H4 (cell line): ENCODE measurements around the gene TSC2. TPM values are rescaled to one million over a fixed set of nuclear protein-coding genes. Genes with fewer than 3 reads are reported as not detected.
"Not testable (repeated sequence)": the region's sequence is repeated elsewhere in the genome, so short reads cannot be mapped to it uniquely, and the experiment has no call there.

Source experiments
- DNase-seq: peaks from one replicate; pipeline ENCODE4 v3.0.0-alpha.2; 2015; ENCODE audit warnings: low spot score
- total RNA-seq: library from RNA; depleted of rRNA; stranded (reverse); fragments of >200 nt; shearing (Covaris generic); gene quantifications from 2 replicates; pipeline ENCODE4 v1.2.3, GENCODE V29; 2014; rRNA removed

Gene TSC2
- total RNA-seq, 1 experiment from 2014 or later, result 15.6 TPM

- DNase-seq, result no peak
These were observed 74.1 kb downstream of the TSC2 start for GRCh38 chr16:2121853-2122252.

DNA sequence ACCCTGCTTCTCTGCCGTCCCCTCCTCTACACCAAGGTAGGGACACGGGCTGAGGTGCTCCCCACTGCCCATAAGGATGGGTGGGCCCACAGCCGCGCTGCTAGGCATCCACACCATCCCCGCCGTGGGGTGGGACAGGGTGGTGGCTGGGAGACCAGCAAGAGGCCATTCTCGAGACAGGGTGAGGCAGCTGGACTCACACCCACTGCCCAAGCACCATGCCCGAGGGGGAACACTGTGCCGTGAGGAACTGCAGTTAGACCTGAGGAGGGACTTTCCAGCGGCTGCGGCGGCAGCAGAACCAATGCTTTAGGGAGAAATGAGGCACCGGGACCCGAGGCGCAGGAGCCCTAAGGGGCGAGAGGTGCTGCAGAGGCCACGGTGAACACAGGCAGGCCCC lies 74.6 kb downstream of the TSC2 start:
- no peak for DNase-seq

DNA sequence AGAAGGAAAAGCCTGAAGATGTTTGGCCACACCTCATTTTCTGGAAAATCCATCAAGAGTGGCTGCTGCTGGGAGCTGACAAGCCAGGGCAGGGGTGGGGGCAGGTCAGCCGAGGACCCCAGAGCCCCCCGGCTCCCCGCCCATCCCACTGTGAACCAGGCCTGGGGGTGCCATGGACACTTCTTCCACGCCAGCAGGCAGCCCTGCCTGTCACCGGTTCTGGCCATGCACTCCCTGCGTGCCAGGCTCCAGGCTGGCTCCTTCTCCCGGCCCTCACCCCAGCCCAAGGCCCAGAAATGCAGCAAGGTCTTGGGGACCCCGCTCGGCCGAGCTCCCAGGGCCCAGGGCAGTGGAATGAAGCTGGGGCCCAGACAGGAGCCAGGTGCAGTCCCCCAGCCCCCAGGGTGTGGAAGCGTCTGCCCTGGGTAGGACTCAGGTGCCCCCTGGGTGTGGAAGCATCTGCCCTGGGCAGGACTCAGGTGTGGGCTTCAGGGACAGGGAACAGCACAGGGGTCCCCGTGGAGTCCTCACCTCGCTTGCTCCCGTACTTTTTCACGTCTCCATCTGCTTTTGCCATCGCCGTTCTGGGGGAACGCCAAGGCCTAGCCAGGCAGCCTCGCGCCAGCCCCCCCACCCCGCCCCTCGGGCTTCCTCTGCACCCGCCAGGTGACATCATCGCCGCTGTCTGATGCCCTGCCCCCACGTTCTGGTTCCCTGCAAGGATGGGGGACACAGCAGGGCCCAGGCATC lies 75.3 kb downstream of the TSC2 start:
- DNase-seq, result not testable (repeated sequence)

GRCh38 chr16:2123706-2124376 lies 76.1 kb downstream of the TSC2 start:
- not testable (repeated sequence) for DNase-seq

DNA sequence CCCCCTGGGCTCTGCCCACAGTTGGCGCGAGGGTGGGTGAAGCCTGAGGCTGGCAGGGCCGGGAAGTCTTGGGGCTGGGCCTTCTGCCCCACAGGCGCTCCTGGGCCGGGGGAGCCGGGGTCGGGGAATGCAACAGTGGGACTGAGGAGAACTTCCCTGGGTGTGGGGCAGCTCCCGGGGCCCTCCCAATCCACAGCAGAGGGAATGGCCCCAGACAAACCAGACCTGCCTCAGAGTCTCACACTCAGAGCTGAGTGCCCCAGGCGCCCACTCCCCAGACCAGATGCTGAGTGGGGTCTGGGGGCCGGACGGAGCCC lies 76.5 kb downstream of the TSC2 start:
- DNase-seq, result not testable (repeated sequence)

DNA sequence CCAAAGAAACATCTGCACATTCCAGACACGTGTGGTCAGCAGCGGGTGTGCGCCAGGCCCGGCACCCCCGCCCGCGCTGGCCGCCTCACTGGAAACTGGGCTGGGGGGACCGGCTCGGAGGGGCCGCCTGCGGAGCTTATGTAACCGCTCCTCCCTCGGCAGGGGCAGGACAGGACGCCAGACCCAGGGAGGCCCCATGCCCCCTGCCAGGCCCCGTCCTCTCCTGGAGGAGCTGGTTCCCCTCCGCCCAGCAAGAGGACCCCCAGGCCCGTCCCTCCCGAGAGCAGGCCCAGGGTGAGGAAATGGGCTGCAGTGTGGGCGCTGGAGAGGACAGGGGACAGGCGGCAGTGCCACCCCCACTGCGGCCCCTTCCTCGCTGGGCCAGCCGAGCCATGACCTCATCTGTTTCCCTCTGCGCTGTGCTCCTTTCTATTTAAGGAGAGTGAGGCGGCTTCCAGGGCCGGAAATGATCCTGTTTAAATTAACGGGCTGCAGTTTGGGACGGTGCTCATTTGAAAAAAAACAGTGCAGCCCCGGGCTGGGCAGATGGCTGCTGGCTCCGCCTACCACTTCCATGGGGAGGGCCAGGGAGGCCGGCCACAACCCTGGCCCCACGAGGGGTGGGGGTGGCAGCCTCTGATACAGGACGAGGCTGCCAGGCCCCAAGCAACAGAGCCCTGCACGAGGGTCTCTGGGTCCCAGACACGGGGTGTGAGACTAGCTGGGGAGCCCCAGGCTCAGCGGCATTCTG lies 77.1 kb downstream of the TSC2 start:
- peak; percentile 87 for DNase-seq

- DNase-seq, result not testable (repeated sequence)
These were observed 77.8 kb downstream of the TSC2 start for GRCh38 chr16:2125609-2126008.

DNA sequence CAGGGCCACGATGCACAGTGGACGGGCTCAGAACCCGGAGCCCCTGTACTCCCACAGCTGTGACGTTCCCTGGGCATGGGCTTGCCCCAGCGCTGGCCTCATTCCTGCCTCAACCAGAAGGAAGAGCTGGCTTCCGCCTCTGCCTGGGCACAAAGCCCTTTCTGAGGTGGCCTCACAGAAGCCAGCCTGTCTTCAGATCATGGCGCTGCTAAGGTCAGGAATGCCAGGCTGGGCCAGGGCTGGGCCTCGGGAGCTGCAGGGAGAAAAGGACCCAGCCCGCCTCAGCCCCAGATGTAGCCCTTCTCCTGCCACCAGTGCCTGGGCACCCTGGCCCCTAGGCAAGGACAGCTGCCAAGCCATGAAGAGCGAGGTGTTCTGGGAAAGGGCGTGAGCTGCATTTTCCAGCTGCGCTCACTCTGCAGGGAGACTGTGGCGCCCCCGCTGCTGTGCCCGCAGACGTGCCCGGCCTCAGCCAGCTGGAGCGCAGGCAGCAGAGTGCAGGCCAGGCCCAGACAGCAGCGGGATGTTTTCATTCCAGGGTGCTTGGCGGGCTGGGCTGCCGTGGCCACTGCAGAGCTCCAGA lies 78.5 kb downstream of the TSC2 start:
- DNase-seq, result not testable (repeated sequence)

GRCh38 chr16:2126928-2127556 lies 79.3 kb downstream of the TSC2 start:
- DNase-seq, result not testable (repeated sequence)

DNA sequence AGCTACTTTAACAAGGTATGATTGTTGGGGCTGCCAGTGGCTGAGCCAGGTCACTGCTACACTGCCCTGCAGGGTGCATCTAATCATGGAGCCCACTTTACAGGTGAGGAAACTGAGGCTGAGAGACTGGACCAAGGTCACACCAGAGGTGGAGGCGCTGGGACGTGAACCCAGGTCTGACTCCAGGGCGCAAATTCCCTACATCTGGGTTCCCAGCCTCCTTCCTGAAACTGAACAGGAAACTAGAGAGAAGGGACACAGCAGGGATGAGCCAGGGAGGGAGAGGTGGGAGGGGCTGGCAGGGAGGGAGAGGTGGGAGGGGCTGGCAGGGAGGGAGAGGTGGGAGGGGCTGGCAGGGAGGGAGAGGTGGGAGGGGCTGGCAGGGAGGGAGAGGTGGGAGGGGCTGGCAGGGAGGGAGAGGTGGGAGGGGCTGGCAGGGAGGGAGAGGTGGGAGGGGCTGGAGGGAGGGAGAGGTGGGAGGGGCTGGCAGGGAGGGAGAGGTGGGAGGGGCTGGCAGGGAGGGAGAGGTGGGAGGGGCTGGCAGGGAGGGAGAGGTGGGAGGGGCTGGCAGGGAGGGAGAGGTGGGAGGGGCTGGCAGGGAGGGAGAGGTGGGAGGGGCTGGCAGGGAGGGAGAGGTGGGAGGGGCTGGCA lies 80.0 kb downstream of the TSC2 start:
- DNase-seq, result peak; percentile 72

GRCh38 chr16:2129251-2129650 lies 81.5 kb downstream of the TSC2 start:
- not testable (repeated sequence) for DNase-seq

DNA sequence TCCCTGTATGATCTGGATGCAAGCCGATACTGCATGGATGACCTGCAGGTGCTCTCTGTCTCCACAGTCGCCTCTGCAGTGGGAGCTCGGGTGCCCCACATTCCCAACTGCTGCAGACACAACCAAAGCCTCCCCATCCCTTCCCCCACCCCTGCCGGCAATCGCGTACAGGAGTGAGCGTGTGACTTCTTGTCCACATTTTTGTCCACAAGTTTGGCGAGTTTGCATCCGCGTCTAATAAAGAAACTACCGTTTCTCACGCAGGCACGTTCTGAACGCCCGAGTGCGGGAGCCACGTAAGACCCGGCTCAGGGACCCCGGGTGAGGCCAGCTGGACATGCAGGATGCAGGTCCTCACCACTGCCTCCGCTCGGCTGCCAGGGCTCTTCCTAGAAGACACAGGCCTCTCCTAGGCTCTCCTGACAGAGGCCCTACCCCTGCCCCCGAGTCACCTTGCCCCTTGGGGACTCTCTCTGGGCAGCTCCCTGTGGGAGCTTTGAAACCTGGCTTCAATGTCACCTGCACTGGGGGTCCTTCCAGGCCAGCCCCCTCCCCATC lies 82.2 kb downstream of the TSC2 start:
- DNase-seq, result not testable (repeated sequence)

DNA sequence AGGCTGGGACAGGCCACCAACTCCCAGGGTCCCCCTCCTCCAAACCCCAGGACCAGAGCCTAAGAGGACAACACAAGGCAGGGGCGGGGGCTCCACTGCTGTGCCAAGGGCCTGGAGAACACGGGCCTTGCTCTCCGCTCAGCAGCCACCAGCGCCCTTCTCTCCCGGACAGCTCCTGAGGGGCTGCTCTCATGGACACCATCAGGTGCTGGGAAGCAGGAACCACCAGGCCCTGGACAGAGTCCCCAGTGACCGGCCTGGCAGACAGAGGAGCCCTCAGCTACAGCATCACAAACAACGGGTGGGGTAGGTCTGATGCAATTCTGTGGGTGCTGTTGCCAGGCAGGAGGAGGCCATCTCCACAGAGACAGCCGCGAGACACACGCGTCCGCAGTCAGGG lies 86.0 kb downstream of the TSC2 start:
- not testable (repeated sequence) for DNase-seq

GRCh38 chr16:2135071-2135470 lies 87.3 kb downstream of the TSC2 start:
- not testable (repeated sequence) for DNase-seq

GRCh38 chr16:2135770-2136490 lies 88.1 kb downstream of the TSC2 start, which contains the start of gene PKD1:
PKD1 (minus strand) TSS chr16:2135898; CDS start chr16:2135689, 209 bp downstream.
- peak; percentile 76 for DNase-seq

Other genes with a start within 250 kb of the TSC2 start
- 18.4 and 31.3 TPM in 2 replicates for gene HAGH, start 221.2 kb upstream of the TSC2 start, total RNA-seq
- gene FAHD1, start 220.8 kb upstream of the TSC2 start, total RNA-seq, result 23.8 and 27.6 TPM in 2 replicates
- gene MEIOB, start 175.8 kb upstream of the TSC2 start, total RNA-seq, result 2.8 and 9.0 TPM in 2 replicates
- gene HS3ST6, start 129.6 kb upstream of the TSC2 start, total RNA-seq, result not detected in 2 replicates
- 25.3 and 32.7 TPM in 2 replicates for gene MSRB1, start 104.8 kb upstream of the TSC2 start, total RNA-seq
- gene RPL3L, start 93.3 kb upstream of the TSC2 start, total RNA-seq, result not detected in 2 replicates
- gene NDUFB10, start 88.4 kb upstream of the TSC2 start, total RNA-seq, result 360 and 447 TPM in 2 replicates
- gene RPS2, start 83.2 kb upstream of the TSC2 start, total RNA-seq, result 2,920 and 3,088 TPM in 2 replicates
- gene RNF151, start 81.1 kb upstream of the TSC2 start, total RNA-seq, result not detected in 2 replicates
- 50.8 and 55.9 TPM in 2 replicates for gene TBL3, start 75.9 kb upstream of the TSC2 start, total RNA-seq
- gene NOXO1, start 66.5 kb upstream of the TSC2 start, total RNA-seq, result not detected in 2 replicates
- gene GFER, start 63.8 kb upstream of the TSC2 start, total RNA-seq, result 13.4 and 15.1 TPM in 2 replicates
- 3.4 and 7.7 TPM in 2 replicates for gene SYNGR3, start 58.0 kb upstream of the TSC2 start, total RNA-seq
- 5.5 and 10.4 TPM in 2 replicates for gene ZNF598, start 38.2 kb upstream of the TSC2 start, total RNA-seq
- 2.7 TPM in 1 of 2 replicates, not detected in the other for gene NPW, start 28.2 kb upstream of the TSC2 start, total RNA-seq
- gene NHERF2, start 21.1 kb upstream of the TSC2 start, total RNA-seq, result 33.1 and 33.7 TPM in 2 replicates
- gene NTHL1, start 151 bp upstream of the TSC2 start, total RNA-seq, result 28.2 and 42.3 TPM in 2 replicates
- gene PKD1, start 87.9 kb downstream of the TSC2 start, total RNA-seq, result 10.9 and 14.1 TPM in 2 replicates
- 1.9 and 3.2 TPM in 2 replicates for gene RAB26, start 100.6 kb downstream of the TSC2 start, total RNA-seq
- gene TRAF7, start 107.8 kb downstream of the TSC2 start, total RNA-seq, result 58.2 and 71.0 TPM in 2 replicates
- gene CASKIN1, start 148.6 kb downstream of the TSC2 start, total RNA-seq, result 0.02 TPM in 2 replicates
- gene MLST8, start 157.5 kb downstream of the TSC2 start, total RNA-seq, result 22.1 and 28.4 TPM in 2 replicates
- 0.06 and 1.0 TPM in 2 replicates for gene BRICD5, start 162.9 kb downstream of the TSC2 start, total RNA-seq
- gene PGP, start 166.9 kb downstream of the TSC2 start, total RNA-seq, result 20.0 and 24.5 TPM in 2 replicates
- gene E4F1, start 175.6 kb downstream of the TSC2 start, total RNA-seq, result 8.0 and 9.5 TPM in 2 replicates
- 0.10 TPM in 1 of 2 replicates, not detected in the other for gene DNASE1L2, start 188.5 kb downstream of the TSC2 start, total RNA-seq
- 37.6 and 48.8 TPM in 2 replicates for gene ECI1, start 203.6 kb downstream of the TSC2 start, total RNA-seq
- 144 and 152 TPM in 2 replicates for gene RNPS1, start 220.1 kb downstream of the TSC2 start, total RNA-seq